HG03520 (cell line): Measurements from ENCODE around the gene STEAP3.
A peak's percentile ranks its signal among the peaks of the same experiment; 100 is the strongest.

Experiments
- ATAC-seq: cut with Tn5 transposase; IDR thresholded peaks from one replicate; pipeline ENCODE4 v1.9.1; 2021; ENCODE audit warnings: mild to moderate bottlenecking, moderate library complexity; ENCODE audit not compliant: unreplicated experiment

STEAP3 gene

DNA sequence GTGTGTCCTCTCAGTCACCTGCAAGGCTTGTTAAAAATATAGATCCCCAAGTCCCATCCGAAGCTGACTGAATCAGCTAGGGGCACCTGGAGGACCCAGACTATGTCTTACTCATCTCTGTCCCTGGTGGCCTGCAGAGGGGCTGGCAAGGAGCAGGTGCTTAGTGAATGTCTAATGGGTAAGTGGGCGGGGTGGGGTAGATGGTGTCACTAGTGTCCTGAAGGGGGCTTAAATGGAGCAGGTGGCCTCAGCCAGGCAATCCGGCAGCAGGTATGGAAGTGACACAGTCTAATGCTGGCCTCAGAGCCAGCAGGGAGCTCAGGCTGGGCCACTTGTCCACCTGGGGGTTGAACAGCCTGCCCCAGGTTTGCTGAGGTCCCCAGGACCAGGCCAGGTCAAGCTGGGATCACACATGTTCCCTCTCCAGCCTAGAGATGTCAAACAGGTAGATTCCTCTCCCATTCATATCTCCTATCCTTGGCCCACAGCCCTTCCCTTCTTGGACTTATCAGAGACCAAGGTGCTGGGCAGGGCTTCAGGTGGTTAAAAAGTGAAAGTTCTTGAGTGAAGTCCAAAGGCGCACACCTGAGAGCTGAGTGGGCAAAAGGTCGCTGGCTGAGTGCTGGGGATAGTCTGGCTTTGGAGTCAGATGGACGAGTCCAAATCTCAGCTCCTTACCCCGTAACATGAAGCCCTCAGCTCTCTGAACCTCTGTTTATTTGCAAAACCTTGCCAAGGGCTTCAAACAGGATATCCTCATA is 1.7 kb downstream of the STEAP3 start:
- peak; percentile 36 for ATAC-seq

GRCh38 chr2:119225926-119226325 is 2.3 kb downstream of the STEAP3 start:
- ATAC-seq, result no peak

DNA sequence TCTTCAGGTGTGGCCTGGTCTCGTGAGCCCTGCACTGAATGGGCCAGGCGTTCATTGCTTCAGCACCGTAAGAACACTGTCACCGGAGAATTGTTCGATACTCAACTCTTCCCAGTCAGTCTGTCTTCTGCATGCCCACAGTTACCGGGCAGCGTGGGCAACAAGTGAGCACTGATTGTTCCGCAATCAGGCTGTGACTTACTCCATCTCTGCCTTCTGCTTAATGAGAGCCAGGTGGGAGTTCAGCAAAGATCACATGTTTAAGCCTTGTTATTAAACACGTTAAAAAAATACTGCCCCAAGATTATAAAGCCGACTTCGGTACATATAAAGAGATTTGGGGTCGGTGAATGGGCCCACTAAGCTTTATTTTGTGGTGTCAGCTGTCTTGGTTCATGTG is 3.7 kb downstream of the STEAP3 start:
- ATAC-seq, result no peak

DNA sequence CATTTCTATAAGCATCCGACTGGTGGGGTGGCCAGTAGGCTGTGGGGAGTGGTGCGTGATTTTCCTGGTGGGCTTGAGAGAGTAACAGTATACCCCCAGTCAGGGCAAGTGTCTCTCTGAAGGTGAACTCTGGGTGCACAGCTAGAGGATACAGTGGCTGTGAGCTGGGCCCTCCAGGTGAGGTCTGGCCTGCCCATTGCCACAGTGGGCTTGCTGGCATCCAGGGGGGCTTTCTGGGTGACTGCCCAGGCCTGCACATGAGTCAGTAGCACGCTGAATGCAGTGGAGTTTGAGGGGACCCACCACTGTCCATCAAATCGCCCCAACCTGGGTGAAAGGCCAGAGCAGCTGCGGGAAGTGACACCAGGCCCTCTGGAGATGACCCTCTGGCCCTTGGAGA is 4.5 kb downstream of the STEAP3 start:
- ATAC-seq, result no peak

GRCh38 chr2:119228964-119229363 is 5.3 kb downstream of the STEAP3 start:
- no peak for ATAC-seq

DNA sequence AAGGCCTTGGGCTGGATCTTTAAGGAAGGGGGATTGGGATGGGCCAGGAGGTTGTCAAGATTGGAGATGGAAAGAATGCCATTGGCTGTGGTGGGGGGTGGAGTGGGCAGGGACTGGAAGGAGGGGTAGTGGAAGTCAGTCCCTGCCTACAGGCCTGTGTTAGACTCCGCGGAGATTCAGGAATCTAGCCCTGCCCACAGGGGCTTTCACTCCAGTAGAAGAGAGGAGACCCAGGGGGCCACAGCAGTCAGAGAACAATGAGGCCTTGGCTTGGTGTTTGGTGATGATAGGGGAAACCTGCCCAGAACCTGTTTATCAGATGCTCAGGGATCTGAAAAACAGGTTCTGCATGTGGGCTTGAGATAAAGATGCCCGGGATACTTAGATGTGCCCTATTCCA is 6.1 kb downstream of the STEAP3 start:
- ATAC-seq, result no peak

DNA sequence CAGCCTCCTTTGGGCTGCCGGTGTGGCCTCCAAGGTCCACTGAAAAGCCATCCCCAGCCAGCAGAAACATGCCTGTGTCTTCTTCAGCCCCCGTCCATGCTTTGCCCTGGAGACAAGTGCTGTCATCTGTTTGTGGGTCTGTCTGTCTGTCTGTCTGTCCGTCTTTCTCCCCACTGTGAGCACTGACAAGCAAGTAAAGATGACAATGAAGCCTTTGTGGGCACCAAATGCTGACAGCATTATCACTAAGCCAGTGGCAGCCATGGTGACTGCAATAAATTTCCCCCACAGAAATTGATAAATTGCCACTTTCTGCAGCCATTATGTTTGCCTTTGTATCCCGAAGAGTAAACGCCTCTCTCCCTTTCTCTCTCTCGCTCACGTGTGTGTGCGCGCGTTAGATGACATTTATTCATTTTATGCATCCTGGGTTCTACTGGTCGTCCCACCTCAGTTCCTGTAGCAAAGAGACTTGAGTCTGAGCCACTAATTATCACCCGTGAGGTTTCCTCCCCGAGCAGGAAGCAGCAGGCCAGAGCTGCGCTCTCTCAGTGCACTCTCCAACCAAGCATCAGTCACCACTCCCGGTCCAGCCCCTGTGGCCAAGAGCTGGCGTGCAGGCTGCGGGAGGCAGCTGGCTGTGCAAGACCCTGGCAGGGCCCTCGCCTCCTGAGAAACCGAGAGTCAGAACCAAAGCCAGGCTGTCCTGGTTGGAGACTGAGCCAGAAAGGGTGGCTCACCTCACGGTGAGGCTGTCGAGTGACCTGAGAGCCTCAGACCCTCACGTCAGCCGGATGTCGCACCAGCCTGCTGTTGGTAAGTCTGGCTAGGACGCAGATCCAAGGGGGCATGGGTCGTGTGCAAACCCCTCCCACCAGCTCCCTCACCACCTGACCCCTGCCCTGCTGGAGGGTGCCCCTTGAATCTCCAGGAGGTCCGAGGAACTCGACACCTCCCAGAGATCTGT is 6.9 kb downstream of the STEAP3 start:
- no peak for ATAC-seq

DNA sequence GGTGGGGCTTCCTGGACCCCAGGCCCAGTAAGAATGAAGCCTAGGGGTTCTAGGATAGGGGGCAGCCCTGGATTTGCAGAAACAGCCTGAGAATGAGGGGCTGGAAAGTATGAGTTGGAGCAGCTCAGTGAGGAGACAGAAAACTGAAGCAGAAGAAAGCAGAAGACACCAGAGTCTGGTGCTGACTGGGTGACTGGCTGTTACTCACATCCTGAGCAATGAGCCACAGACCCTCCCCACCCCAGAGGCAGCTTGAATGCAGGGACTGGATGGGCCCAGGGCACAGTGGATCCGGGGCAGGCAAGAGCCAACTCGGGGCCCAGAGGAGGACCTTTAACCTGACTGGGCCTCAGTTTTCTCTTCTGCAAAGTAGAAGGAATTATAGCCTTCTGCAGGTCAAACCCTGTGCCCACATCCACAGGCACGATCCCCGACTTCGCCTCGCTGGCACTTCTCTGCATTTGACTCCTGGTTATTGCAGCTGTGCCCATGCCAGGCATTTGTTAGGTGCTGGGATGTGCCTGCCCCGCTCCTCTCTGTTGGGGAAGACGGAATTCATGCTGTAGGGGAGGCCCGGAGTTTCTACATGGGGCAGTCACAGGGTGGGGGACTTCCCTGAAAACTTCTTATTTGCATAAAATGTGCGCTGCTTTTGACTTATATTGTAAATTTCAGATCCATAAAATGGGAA is 8.5 kb downstream of the STEAP3 start:
- no peak for ATAC-seq

DNA sequence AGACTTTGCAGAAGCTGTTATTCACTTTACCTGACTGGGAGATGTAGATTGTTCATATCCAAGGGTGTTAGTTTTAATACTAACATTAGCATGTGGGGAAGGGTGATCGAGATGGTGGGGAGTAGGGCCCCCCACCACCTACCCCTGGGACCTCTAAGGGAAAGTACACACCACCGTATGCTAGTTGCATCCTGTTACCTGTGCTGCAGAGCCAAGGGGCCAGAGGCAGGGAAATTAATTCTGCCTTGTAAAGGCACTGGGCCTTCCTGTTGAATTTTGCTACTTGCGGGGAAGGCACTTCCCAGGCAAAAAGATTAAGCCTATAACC is 9.0 kb downstream of the STEAP3 start:
- no peak for ATAC-seq

- peak; percentile 49 for ATAC-seq
Measured at GRCh38 chr2:119233326-119234020, 9.8 kb downstream of the STEAP3 start.

DNA sequence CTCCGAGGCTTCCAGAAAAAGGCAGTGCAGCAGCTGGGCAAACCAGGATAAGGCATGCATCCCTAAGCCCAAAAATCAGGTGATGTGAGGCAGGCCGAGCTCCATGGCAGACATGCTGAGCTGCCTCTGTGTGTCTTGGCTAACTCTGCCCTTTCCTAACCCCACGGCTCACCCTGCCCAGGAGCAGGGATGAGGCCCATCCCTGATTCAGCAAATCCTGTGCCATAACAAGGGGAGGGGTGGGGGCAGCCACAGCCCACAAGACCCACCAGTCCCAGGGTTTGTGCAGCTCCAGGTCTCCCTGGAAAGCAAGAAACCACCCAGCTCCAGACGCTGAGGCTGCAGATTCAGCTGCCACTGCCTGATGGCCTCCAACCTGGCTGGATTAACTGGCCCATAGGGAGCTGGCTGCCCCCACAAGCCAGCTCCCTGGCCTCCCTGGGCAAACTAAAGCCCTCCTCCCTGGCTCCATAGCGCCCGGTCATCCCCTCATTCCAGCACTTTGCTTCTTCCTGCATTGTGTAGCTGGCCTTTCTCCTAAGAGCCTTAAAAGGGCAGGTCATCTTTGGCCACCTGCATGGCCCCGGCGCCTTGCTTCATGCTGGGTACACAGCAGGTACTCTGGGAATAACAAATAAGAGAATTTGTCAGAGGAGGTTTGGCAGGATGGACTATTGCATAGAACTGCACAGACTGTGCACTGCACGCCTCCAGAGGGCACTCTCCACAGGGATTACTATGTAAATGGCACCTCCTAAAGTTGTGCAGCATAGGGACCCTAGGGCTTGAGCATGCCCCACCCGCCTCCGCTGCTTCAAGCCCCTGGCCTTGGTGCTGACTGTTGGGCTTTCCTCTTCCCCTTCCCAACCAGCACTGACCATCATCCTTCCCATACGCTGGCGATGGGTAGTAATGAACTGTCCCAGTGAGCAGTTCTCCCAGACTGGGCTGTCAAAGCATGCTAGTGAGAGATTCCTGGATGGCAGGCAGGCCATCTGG is 10.7 kb downstream of the STEAP3 start:
- ATAC-seq, result no peak

GRCh38 chr2:119236796-119237195 is 13.2 kb downstream of the STEAP3 start:
- no peak for ATAC-seq

DNA sequence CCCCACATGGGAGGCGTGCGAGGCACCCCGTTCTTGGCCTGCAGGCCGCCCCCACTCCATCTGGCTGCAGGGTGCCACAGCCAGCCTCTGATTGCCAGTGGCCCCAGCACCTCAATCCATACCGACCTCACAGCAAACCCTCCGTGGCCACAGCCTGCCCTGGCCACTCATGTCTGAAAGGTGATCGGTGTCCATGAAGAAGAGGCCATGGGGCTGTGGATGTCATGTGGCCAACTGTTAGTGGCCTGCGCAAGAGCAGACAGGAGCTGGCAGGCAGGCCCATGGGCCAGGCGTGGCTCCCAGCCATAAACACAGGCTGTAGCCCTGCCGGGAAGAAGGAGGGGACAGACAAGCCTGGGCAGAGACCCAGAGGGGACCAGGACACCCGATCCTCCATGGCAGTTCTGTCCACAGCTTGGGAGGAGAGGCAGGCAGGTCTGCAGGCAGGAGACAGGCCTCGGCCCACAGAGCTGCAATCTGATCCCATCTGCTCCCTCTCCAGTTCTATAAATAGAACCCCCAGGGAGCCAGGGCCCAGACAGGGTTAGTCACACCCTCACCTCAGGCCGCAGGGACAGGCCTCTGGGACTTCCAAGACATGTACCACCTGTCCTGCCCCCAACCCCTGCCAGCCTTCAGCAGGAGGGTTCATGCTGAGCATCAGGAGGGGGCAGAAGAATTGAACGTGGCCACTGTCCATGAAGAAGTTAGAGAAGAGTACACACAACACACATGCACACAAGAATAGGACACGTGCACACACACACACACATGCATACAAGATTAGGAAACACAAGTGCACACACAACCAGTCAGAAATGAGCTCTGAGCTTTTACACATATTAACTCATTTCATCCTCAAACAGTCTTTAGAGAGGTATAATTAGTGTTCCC is 16.9 kb downstream of the STEAP3 start:
- no peak for ATAC-seq

DNA sequence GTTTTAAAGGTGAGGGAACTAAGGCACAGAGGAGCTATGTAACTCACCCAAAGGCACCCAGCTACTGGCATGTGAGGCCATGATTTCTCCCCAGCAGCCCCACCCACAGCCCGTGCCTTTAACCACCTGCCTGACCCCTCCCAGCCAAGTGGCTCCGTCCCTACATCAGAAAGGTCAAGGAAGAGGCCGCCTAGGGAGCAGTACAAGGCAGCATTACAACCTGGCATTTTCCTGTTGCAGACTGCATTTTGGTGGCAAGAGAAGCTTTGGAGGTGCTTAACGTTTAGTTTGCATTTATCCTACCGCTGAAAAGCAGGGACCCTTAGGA is 17.5 kb downstream of the STEAP3 start:
- no peak for ATAC-seq

- ATAC-seq, result no peak
Measured at GRCh38 chr2:119242276-119243119, 18.9 kb downstream of the STEAP3 start.

DNA sequence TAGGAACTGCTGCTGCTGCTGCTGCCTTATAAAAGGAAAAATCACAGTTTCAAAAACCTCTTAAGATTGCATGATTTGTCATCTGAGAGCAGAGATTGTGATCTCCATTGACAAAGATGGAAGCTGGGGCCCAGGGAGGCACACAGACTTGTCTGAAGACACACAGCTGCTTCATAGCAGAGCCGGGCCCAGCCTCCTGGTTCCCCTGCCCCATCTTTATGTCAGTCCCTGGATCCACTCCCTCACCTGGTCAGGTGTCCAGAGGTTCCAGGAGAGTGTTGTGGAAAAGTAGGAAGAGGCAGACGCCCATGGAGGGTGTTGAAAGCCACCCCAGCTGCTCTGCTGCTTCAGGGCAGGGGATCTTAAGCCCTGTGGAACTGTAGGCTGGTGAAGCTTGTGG is 20.0 kb downstream of the STEAP3 start:
- ATAC-seq, result no peak

GRCh38 chr2:119245076-119245840 is 21.6 kb downstream of the STEAP3 start:
- no peak for ATAC-seq
